ENCODE measurements around the gene LSG1.

LSG1 gene

GRCh38 chr3:194713299-194714136, 41.5 kb upstream of the LSG1 start:
- no peak for TF ChIP-seq CTCF (IDR thresholded peaks at IDR 0.05; ENCODE audit: low read depth, low read length)
- H3K4me3 ChIP-seq (ENCODE audit: low read depth, low read length): no peak overlapping the region

- TF ChIP-seq CTCF (IDR thresholded peaks at IDR 0.05; ENCODE audit: low read depth, low read length): no peak
- H3K4me3 ChIP-seq (ENCODE audit: low read depth, low read length): no peak overlapping the region
These were observed 39.9 kb upstream of the LSG1 start for GRCh38 chr3:194711913-194712312.

- H3K4me3 ChIP-seq (ENCODE audit: low read depth, low read length): no peak overlapping the region
- TF ChIP-seq CTCF (IDR thresholded peaks at IDR 0.05; ENCODE audit: low read depth, low read length): no peak
These were observed 39.3 kb upstream of the LSG1 start for GRCh38 chr3:194711286-194711685.

- no peak for TF ChIP-seq CTCF (IDR thresholded peaks at IDR 0.05; ENCODE audit: low read depth, low read length)
These were observed 35.2 kb upstream of the LSG1 start for GRCh38 chr3:194707147-194707540.

GRCh38 chr3:194705761-194706160, 33.8 kb upstream of the LSG1 start:
- no peak overlapping the region for H3K4me3 ChIP-seq (ENCODE audit: low read depth, low read length)
- TF ChIP-seq CTCF (IDR thresholded peaks at IDR 0.05; ENCODE audit: low read depth, low read length): no peak

More at GRCh38 chr3:194707147-194707540, 35.2 kb upstream of the LSG1 start:
- no peak overlapping the region for H3K4me3 ChIP-seq (ENCODE audit: low read depth, low read length)

- no peak for TF ChIP-seq CTCF (IDR thresholded peaks at IDR 0.05; ENCODE audit: low read depth, low read length)
- H3K4me3 ChIP-seq (ENCODE audit: low read depth, low read length): no peak overlapping the region
These were observed 33.2 kb upstream of the LSG1 start for GRCh38 chr3:194705227-194705626.

- no peak for TF ChIP-seq CTCF (IDR thresholded peaks at IDR 0.05; ENCODE audit: low read depth, low read length)
These were observed 30.6 kb upstream of the LSG1 start for GRCh38 chr3:194702545-194702944.

More at GRCh38 chr3:194702545-194702944, 30.6 kb upstream of the LSG1 start:
- H3K4me3 ChIP-seq (ENCODE audit: low read depth, low read length): no peak overlapping the region
